ENCODE measurements around the gene PATZ1.

DNA sequence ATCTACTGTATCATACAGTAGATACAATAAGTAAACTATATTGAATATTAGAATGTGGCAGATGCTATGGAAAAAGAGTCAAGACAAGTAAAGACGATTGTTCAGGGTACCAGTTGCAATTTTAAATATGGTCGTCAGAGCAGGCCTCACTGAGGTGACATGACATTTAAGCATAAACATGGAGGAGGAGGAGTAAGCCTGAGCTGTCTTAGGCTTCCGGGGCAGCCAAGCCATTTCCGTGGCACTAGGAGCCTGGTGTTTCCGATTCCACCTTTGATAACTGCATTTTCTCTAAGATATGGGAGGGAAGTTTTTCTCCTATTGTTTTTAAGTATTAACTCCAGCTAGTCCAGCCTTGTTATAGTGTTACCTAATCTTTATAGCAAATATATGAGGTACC is 68.4 kb downstream of the PATZ1 start:
- TF ChIP-seq EZH2phosphoT487 (IDR thresholded peaks at IDR 0.05; ENCODE audit: insufficient read depth, low read depth) (no peak), EZH2 (IDR thresholded peaks at IDR 0.05; ENCODE audit: insufficient read depth, poor library complexity, severe bottlenecking) (no peak)
